Stimulated activated CD8-positive, alpha-beta memory T cell treated with anti-CD3 and anti-CD28 coated beads, Interleukin-15, amount 100 ng/mL, for 1 hour (primary cell): ENCODE results near the gene HLA-G.
"Not testable (repeated sequence)": the region's sequence is repeated elsewhere in the genome, so short reads cannot be mapped to it uniquely, and the experiment has no call there.

Experiments used
- DNase-seq: peaks from one replicate; pipeline ENCODE4 v3.0.0-alpha.2; 2020; ENCODE audit warnings: low read depth

The HLA-G gene

GRCh38 chr6:29827579-29828470, at the start of gene HLA-G:
Gene HLA-G, plus strand, starts transcription at chr6:29827825. Its CDS starts 20 bp downstream, at chr6:29827845.
- DNase-seq: no peak

GRCh38 chr6:29780019-29780698, 47.5 kb upstream of the HLA-G start:
- not testable (repeated sequence) for DNase-seq

GRCh38 chr6:29789176-29789575, 38.4 kb upstream of the HLA-G start:
- no peak for DNase-seq

GRCh38 chr6:29790626-29791025, 37.0 kb upstream of the HLA-G start:
- no peak for DNase-seq

- DNase-seq: no peak
These were observed 36.5 kb upstream of the HLA-G start for GRCh38 chr6:29791162-29791561.

- no peak for DNase-seq
These were observed 35.9 kb upstream of the HLA-G start for GRCh38 chr6:29791786-29792122.

- peak; percentile 60 for DNase-seq
These were observed 35.2 kb upstream of the HLA-G start for GRCh38 chr6:29792123-29793035.

GRCh38 chr6:29793036-29793356, 34.6 kb upstream of the HLA-G start:
- DNase-seq: no peak

- no peak for DNase-seq
These were observed 33.8 kb upstream of the HLA-G start for GRCh38 chr6:29793796-29794195.

GRCh38 chr6:29796026-29796425, 31.6 kb upstream of the HLA-G start:
- no peak for DNase-seq

GRCh38 chr6:29797135-29797534, 30.5 kb upstream of the HLA-G start:
- DNase-seq: no peak

- no peak for DNase-seq
These were observed 29.7 kb upstream of the HLA-G start for GRCh38 chr6:29797966-29798365.

GRCh38 chr6:29800254-29800653, 27.4 kb upstream of the HLA-G start:
- DNase-seq: no peak

- DNase-seq: no peak
These were observed 21.2 kb upstream of the HLA-G start for GRCh38 chr6:29806387-29806786.

GRCh38 chr6:29809249-29809648, 18.4 kb upstream of the HLA-G start:
- DNase-seq: no peak

GRCh38 chr6:29810371-29810770, 17.3 kb upstream of the HLA-G start:
- DNase-seq: no peak

- no peak for DNase-seq
These were observed 16.2 kb upstream of the HLA-G start for GRCh38 chr6:29811377-29811776.

GRCh38 chr6:29813066-29813465, 14.6 kb upstream of the HLA-G start:
- DNase-seq: no peak

GRCh38 chr6:29813809-29814208, 13.8 kb upstream of the HLA-G start:
- no peak for DNase-seq

GRCh38 chr6:29814379-29815117, 13.1 kb upstream of the HLA-G start:
- no peak for DNase-seq

- DNase-seq: no peak
These were observed 12.4 kb upstream of the HLA-G start for GRCh38 chr6:29815118-29815750.
